ENCODE results near the gene PIP5KL1.

- TF ChIP-seq EP300 (IDR thresholded peaks at IDR 0.05; ENCODE audit: borderline replicate concordance) (no peak), YY1 (IDR thresholded peaks at IDR 0.05; ENCODE audit: low read depth) (no peak), USF1 (IDR thresholded peaks at IDR 0.05) (no peak), TCF12 (IDR thresholded peaks at IDR 0.05; ENCODE audit: low read depth) (no peak), TAF1 (IDR thresholded peaks at IDR 0.05; ENCODE audit: low read depth) (no peak; the same call in 1 of the 2 replicates), REST (IDR thresholded peaks at IDR 0.05; ENCODE audit: low read depth) (no peak), NFIC (IDR thresholded peaks at IDR 0.05) (no peak), CREB1 (IDR thresholded peaks at IDR 0.05; ENCODE audit: low read depth) (no peak), MAX (IDR thresholded peaks at IDR 0.05) (no peak), RAD21 (IDR thresholded peaks at IDR 0.05; ENCODE audit: low read depth) (no peak), FOXM1 (IDR thresholded peaks at IDR 0.05; ENCODE audit: borderline replicate concordance, low read depth) (no peak), TEAD4 (IDR thresholded peaks at IDR 0.05) (no peak), CEBPB (IDR thresholded peaks at IDR 0.05) (no peak), EGR1 (IDR thresholded peaks at IDR 0.05) (no peak)
These were observed 33.3 kb downstream of the PIP5KL1 start for GRCh38 chr9:127897193-127897692.
